Measurements from ENCODE around the gene MACROH2A1.

MACROH2A1 gene

DNA sequence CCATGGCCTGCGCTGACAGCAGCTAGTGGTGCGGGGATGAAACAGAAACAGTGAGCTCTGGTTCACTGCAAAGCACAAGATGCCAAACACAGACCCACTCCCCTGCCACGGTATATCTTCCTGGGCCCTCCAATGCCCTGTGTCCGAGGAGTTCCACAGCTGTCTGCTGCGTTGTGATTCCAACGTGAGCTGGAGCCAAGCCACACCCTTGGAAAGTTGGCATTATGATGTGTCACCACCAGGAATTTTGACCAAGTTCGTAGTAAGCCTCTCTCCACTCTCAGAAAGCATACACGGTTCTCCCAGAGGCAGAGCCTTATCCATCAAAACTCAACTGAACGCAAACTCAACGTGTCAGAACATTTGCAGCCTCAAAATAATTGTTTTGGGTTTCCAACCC is 55.6 kb downstream of the MACROH2A1 start:
- in situ Hi-C loops (cut with MboI; ENCODE audit: low sequenced_read_pairs, unreplicated experiment), result no loop called here
- TF ChIP-seq, protein P1, sequence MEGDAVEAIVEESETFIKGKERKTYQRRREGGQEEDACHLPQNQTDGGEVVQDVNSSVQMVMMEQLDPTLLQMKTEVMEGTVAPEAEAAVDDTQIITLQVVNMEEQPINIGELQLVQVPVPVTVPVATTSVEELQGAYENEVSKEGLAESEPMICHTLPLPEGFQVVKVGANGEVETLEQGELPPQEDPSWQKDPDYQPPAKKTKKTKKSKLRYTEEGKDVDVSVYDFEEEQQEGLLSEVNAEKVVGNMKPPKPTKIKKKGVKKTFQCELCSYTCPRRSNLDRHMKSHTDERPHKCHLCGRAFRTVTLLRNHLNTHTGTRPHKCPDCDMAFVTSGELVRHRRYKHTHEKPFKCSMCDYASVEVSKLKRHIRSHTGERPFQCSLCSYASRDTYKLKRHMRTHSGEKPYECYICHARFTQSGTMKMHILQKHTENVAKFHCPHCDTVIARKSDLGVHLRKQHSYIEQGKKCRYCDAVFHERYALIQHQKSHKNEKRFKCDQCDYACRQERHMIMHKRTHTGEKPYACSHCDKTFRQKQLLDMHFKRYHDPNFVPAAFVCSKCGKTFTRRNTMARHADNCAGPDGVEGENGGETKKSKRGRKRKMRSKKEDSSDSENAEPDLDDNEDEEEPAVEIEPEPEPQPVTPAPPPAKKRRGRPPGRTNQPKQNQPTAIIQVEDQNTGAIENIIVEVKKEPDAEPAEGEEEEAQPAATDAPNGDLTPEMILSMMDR (IDR thresholded peaks at IDR 0.05; ENCODE audit: borderline replicate concordance, control extremely low read depth, extremely low read depth, insufficient read depth, missing control alignments), result no peak
- DNase-seq (ENCODE audit: low spot score), result no peak

DNA sequence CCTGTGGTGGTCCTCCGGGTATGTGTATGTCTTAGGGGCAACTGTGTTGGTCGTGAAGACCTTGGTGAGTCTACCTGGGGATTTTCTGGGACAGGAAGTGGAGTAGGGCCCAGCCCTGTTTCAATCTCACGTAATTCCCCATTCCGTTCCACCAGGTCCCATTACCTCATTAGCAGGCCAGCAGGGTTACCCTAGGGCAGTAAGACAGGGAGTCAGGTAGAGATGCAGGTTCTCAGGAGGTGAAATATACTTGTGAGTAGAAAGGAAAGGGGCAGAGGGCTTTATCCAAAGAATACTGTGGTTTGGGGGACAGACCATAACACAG is 56.5 kb downstream of the MACROH2A1 start:
- no peak for DNase-seq (ENCODE audit: low spot score)
- in situ Hi-C loops (cut with MboI; ENCODE audit: low sequenced_read_pairs, unreplicated experiment), result no loop called here
- TF ChIP-seq, protein P1 (IDR thresholded peaks at IDR 0.05; ENCODE audit: borderline replicate concordance, control extremely low read depth, extremely low read depth, insufficient read depth, missing control alignments), result no peak

DNA sequence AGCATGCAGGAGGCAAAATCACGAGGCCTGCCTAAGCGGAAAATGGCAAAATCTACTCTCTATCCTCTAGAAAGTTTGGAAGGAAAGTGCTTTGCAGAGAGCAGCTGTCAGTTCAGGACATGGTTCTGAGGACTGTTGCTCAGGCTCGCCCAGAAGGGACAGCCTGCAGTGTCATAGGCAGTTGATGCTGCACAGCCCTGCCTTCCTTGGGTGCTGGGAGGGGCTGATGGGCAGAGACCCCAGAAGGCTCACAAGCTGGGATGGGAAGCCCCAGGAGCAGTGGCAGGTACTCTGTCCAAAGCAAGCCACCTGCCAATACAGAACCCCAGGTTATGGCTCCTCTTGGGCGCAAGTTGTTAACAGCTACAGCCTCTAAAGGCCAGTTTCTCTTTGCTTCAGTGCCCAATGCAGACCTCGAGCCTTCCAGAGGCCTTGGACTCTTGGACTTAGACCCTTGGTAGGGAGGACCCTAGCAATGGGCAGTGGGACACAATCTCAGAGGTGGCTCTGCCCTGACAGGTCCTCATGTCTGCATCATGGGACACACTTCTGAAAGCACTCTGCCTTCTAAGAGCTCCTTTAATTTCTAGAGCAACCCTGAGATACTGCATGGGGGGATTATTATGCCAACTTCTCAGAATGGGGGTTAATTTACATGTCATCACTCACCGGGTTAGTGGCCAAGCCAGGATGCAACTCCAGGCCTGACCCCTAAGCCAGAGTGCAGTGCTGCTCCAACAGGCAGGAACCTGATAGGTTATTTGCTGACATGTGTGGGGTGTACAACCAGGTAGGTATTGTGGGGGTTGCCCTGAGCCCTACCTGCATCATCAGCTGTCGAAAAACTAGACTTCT is 57.1 kb downstream of the MACROH2A1 start:
- no peak for DNase-seq (ENCODE audit: low spot score)
- TF ChIP-seq, protein P1 (IDR thresholded peaks at IDR 0.05; ENCODE audit: borderline replicate concordance, control extremely low read depth, extremely low read depth, insufficient read depth, missing control alignments), result no peak
- in situ Hi-C loops (cut with MboI; ENCODE audit: low sequenced_read_pairs, unreplicated experiment), result no loop called here

DNA sequence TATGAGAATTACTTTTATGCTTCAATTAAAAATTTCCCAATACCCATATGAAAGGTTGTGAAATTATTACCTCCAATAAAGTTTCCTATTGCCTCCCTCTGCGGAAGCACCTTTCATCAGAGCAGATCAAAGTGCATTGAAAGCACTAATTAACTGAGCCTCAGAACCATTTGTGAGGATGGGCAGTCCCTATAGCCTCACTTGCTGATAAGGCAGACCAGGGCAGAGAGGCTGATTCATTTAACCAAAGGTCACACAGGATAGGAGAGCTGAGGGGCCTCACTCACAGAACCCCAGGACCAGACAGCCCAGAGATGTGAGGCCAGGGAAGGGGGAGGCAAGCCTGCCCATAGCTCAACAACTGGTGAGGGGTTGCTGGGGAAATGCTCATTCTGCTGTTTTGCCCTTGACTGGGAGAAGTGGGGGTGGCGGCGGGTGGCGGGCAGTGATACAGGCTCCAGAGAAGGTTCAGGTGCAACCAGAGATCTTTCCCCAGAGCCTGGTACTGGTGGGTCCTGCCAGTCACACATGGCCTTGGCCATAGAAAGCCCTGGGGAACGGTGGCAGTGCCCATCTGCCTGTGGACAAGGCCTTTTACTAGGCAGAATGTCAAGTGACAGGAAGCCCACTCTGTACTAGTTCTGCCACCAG is 57.9 kb downstream of the MACROH2A1 start:
- TF ChIP-seq, protein P1 (IDR thresholded peaks at IDR 0.05; ENCODE audit: borderline replicate concordance, control extremely low read depth, extremely low read depth, insufficient read depth, missing control alignments), result no peak
- in situ Hi-C loops (cut with MboI; ENCODE audit: low sequenced_read_pairs, unreplicated experiment), result no loop called here
- no peak for DNase-seq (ENCODE audit: low spot score)

DNA sequence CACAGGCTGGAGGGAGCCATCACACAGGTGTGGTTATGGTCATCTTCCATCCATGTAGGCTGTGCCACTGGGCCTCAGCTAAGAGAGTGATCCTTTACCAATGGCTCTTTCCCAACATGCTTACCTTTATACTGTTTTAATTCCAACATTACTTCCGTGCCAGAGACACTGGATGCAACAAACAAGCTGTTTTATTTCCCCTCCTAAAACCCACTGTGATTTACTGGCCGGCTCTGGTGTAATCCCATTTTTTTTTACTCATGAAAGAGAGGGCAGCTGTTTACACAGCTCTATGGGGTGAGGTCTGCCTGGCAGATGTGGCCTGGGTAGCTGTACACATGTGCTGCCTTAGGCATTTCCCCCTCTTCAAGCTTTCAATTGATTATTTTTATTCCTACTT is 58.5 kb downstream of the MACROH2A1 start:
- TF ChIP-seq, protein P1 (IDR thresholded peaks at IDR 0.05; ENCODE audit: borderline replicate concordance, control extremely low read depth, extremely low read depth, insufficient read depth, missing control alignments), result no peak
- in situ Hi-C loops (cut with MboI; ENCODE audit: low sequenced_read_pairs, unreplicated experiment), result no loop called here
- DNase-seq (ENCODE audit: low spot score), result no peak

DNA sequence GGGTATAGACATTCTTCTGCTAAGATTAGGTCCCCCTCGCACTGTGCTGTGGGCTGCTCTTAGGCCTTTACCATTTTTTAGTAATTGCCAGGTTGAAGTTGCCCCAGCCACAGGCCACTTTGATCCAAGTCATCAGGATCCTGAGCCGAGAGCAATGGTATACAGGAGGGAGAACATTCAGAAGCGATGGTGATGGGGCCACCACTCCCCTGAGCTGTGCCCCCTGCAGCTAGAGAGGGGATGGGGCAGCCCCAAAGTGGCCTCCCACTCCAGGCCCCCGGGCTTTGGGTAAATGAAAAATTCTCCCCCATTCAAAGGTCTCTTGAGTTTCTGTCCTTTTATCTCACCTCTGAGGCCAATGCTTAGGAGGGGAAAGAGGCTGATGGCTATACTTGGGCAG is 59.4 kb downstream of the MACROH2A1 start:
- TF ChIP-seq, protein P1 (IDR thresholded peaks at IDR 0.05; ENCODE audit: borderline replicate concordance, control extremely low read depth, extremely low read depth, insufficient read depth, missing control alignments), result no peak
- no peak for DNase-seq (ENCODE audit: low spot score)
- in situ Hi-C loops (cut with MboI; ENCODE audit: low sequenced_read_pairs, unreplicated experiment), result no loop called here

Data from GM13976 (cell line).